H9 (cell line): ENCODE measurements around the gene SH3TC2. TPM values are rescaled to one million over a fixed set of nuclear protein-coding genes. Genes with fewer than 3 reads are reported as not detected.

ENCODE experiments used
- DNase-seq: peaks from one replicate; pipeline ENCODE4 v3.0.0-alpha.2; 2017
- H2AFZ ChIP-seq: one replicate; pipeline ENCODE4 v1.6.1; 2013; ENCODE audit warnings: mild to moderate bottlenecking, low read length, control low read depth, moderate library complexity
- H2AK5ac ChIP-seq: 2 replicates; pipeline ENCODE4 v1.6.1; 2013; ENCODE audit warnings: low read length, control low read depth, mixed read lengths; ENCODE audit not compliant: insufficient read length
- H2BK120ac ChIP-seq: one replicate; pipeline ENCODE4 v1.6.1; 2013; ENCODE audit warnings: low read depth, mild to moderate bottlenecking, low read length, control low read depth, inconsistent platforms; ENCODE audit not compliant: poor library complexity, severe bottlenecking
- H2BK12ac ChIP-seq: 2 replicates; pipeline ENCODE4 v1.6.1; 2013; ENCODE audit warnings: low read length, control low read depth, mixed read lengths, low read depth; ENCODE audit not compliant: insufficient read length
- H2BK15ac ChIP-seq: 2 replicates; pipeline ENCODE4 v1.6.1; 2013; ENCODE audit warnings: low read depth, low read length, control low read depth
- H2BK20ac ChIP-seq: one replicate; pipeline ENCODE4 v1.6.1; 2013; ENCODE audit warnings: low read depth, mild to moderate bottlenecking, low read length, control low read depth, inconsistent platforms; ENCODE audit not compliant: poor library complexity, severe bottlenecking
- H2BK5ac ChIP-seq: 2 replicates; pipeline ENCODE4 v1.6.1; 2013; ENCODE audit warnings: low read length, control low read depth, mixed read lengths; ENCODE audit not compliant: insufficient read length
- H3K14ac ChIP-seq: 2 replicates; pipeline ENCODE4 v1.6.1; 2013; ENCODE audit warnings: low read length, control low read depth; ENCODE audit not compliant: insufficient read depth
- H3K18ac ChIP-seq: 2 replicates; pipeline ENCODE4 v1.6.1; 2013; ENCODE audit warnings: low read depth, mild to moderate bottlenecking, mixed read lengths, low read length, control low read depth; ENCODE audit not compliant: insufficient read length
- H3K23ac ChIP-seq: 2 replicates; pipeline ENCODE4 v1.6.1; 2013; ENCODE audit warnings: low read length, control low read depth, mixed read lengths, low read depth; ENCODE audit not compliant: insufficient read length
- H3K23me2 ChIP-seq: 2 replicates; pipeline ENCODE4 v1.6.1; 2013; ENCODE audit warnings: low read depth, mild to moderate bottlenecking, mixed read lengths, low read length, control low read depth; ENCODE audit not compliant: insufficient read length, poor library complexity, severe bottlenecking
- H3K27ac ChIP-seq: 2 replicates; pipeline ENCODE4 v1.5.1; 2013; ENCODE audit warnings: low read length, control low read depth, mixed read lengths, low read depth; ENCODE audit not compliant: insufficient read length
- H3K27me3 ChIP-seq: 2 replicates; pipeline ENCODE4 v1.6.1; 2013; ENCODE audit warnings: low read length, control low read depth, inconsistent platforms; ENCODE audit not compliant: insufficient read depth
- H3K4ac ChIP-seq: 2 replicates; pipeline ENCODE4 v1.6.1; 2013; ENCODE audit warnings: low read depth, mild to moderate bottlenecking, control low read depth, inconsistent platforms, low read length, moderate library complexity
- H3K4me1 ChIP-seq: 2 replicates; pipeline ENCODE4 v1.6.1; 2013; ENCODE audit warnings: low read length, control low read depth, inconsistent platforms; ENCODE audit not compliant: insufficient read depth
- H3K4me2 ChIP-seq: 2 replicates; pipeline ENCODE4 v1.6.1; 2013; ENCODE audit warnings: low read length, control low read depth, mixed read lengths; ENCODE audit not compliant: insufficient read length, insufficient read depth
- H3K56ac ChIP-seq: 2 replicates; pipeline ENCODE4 v1.6.1; 2013; ENCODE audit warnings: low read depth, mild to moderate bottlenecking, mixed read lengths, low read length, control low read depth; ENCODE audit not compliant: insufficient read length
- H3K79me1 ChIP-seq: 2 replicates; pipeline ENCODE4 v1.6.1; 2013; ENCODE audit warnings: low read depth, mild to moderate bottlenecking, moderate library complexity, low read length, control low read depth, inconsistent platforms; ENCODE audit not compliant: insufficient read depth, poor library complexity, severe bottlenecking
- H3K79me2 ChIP-seq: 2 replicates; pipeline ENCODE4 v1.6.1; 2013; ENCODE audit warnings: low read length, control low read depth, inconsistent platforms; ENCODE audit not compliant: insufficient read depth
- H3K9ac ChIP-seq: 2 replicates; pipeline ENCODE4 v1.6.1; 2013; ENCODE audit warnings: low read length, control low read depth, mixed read lengths; ENCODE audit not compliant: insufficient read length; ENCODE audit errors: extremely low read depth
- H3K9me3 ChIP-seq: one replicate; pipeline ENCODE4 v1.6.1; 2013; ENCODE audit warnings: low read depth, low read length, inconsistent platforms; ENCODE audit not compliant: control insufficient read depth
- H3T11ph ChIP-seq: one replicate; pipeline ENCODE4 v1.6.1; 2013; ENCODE audit warnings: mild to moderate bottlenecking, low read length, control low read depth, inconsistent platforms
- H4K20me1 ChIP-seq: one replicate; pipeline ENCODE4 v1.6.1; 2013; ENCODE audit not compliant: control insufficient read depth, insufficient read length, insufficient read depth
- H4K5ac ChIP-seq: 2 replicates; pipeline ENCODE4 v1.6.1; 2013; ENCODE audit warnings: low read depth, mild to moderate bottlenecking, mixed read lengths, low read length, control low read depth; ENCODE audit not compliant: insufficient read length
- H4K8ac ChIP-seq: replicated peaks from 2 replicates; pipeline ENCODE4 v1.6.1; 2013; ENCODE audit warnings: low read length, control low read depth, mixed read lengths, low read depth; ENCODE audit not compliant: insufficient read length
- H4K91ac ChIP-seq: 2 replicates; pipeline ENCODE4 v1.6.1; 2013; ENCODE audit warnings: low read depth, mild to moderate bottlenecking, moderate library complexity, mixed read lengths, low read length, control low read depth; ENCODE audit not compliant: insufficient read length
- H3K27ac Mint-ChIP-seq, 3 experiments: 2 replicates in 2 of 3; 3 replicates in 1 of 3; pipeline ENCODE4 v1.8.0; 2020 to 2021; ENCODE audit warnings: mixed read lengths in 3 of 3, mild to moderate bottlenecking in 1 of 3, moderate library complexity in 1 of 3
- H3K27me3 Mint-ChIP-seq: 2 replicates; pipeline ENCODE4 v1.8.0; 2021; ENCODE audit warnings: low read depth, mild to moderate bottlenecking, moderate library complexity, mixed read lengths
- H3K36me3 Mint-ChIP-seq, 3 experiments: 2 replicates in 2 of 3; 3 replicates in 1 of 3; pipeline ENCODE4 v1.8.0; 2020 to 2021; ENCODE audit warnings: low read depth in 3 of 3, mixed read lengths in 3 of 3; ENCODE audit not compliant: insufficient read depth in 1 of 3
- H3K4me1 Mint-ChIP-seq, 2 experiments: 2 replicates each; pipeline ENCODE4 v1.8.0; 2020; ENCODE audit warnings: mixed read lengths in 2 of 2
- H3K4me3 Mint-ChIP-seq, 2 experiments: 2 replicates in 1 of 2; 3 replicates in 1 of 2; pipeline ENCODE4 v1.8.0; 2020 to 2021; ENCODE audit warnings: mild to moderate bottlenecking in 2 of 2, mixed read lengths in 2 of 2, moderate library complexity in 1 of 2
- H3K9me3 Mint-ChIP-seq, 2 experiments: 2 replicates in 1 of 2; 3 replicates in 1 of 2; pipeline ENCODE4 v1.8.0; 2020; ENCODE audit warnings: mild to moderate bottlenecking in 2 of 2, mixed read lengths in 2 of 2, moderate library complexity in 1 of 2
- WGBS: extraction: QIAGEN DNeasy Blood & Tissue Kit; methylation state at CpG from one replicate; pipeline ENCODE4 v1.1.7; 2013; ENCODE audit warnings: missing lambda C conversion rate, low lambda C conversion rate, mixed read lengths; ENCODE audit not compliant: insufficient read length; ENCODE audit errors: extremely low coverage; 5-methylcytosine and 5-hydroxymethylcytosine counted together
- total RNA-seq: library from RNA; stranded (reverse); gene quantifications from 2 replicates; pipeline ENCODE4 v1.2.1, GENCODE V29; 2021
- TF ChIP-seq, protein P1 (sequence below): fragments of 200-600 bp; sonication (generic); conservative IDR thresholded peaks from 3 replicates; pipeline ENCODE4 v1.8.0; 2021; ENCODE audit warnings: antibody characterized with exemption, mild to moderate bottlenecking

SH3TC2 gene
- total RNA-seq, 1 experiment from 2014 or later, result not detected

DNA sequence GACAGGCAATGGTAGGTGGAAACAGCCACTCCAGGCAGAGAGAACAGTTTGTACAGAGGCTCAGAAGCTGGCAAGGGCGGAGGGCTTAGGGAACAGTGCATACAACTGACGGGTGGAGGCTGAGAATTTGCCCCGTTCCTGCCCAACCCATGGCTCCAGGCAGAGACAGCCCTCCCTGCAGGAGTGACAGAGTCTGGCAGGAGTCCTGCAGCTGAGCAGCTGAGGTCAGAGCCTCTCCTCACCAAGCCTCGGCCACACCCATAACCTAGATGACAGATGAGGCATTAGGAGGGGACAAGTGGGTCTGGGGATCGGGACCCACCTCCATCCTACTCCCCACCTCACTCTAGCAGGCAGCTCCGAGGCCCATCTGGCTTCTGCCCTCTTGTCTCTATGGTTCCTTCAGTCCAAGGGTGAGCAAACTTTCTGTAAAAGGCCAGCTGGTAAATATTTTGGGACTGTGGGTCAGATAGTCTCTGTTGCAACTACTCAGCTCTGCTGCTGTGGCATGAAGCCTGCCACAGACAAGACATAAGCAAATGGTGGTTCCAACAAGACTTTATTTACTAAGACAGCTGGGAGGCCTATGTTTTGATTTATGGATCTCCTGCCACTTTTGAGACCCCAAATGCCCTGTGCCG, 83.7 kb downstream of the SH3TC2 start:
- Mint-ChIP-seq H3K27me3 (no peaks in the 10 kb centered on the region), H3K36me3 (no peaks in the 10 kb centered on the region; a peak in 1 of 7 replicates), H3K9me3 (no peaks in the 10 kb centered on the region), H3K4me3 (no peak overlapping the region), H3K27ac (no peak overlapping the region), H3K4me1 (peaks cover 34 to 43% of the 10 kb centered on the region in 2 experiments)
- no peak overlapping the region for H3K9ac ChIP-seq
- peaks cover 11% of the 10 kb centered on the region for H3K4me1 ChIP-seq
- no peak for DNase-seq
- no peak overlapping the region for H2BK12ac ChIP-seq
- H3K23ac ChIP-seq, result no peak overlapping the region
- H3T11ph ChIP-seq, result no peak overlapping the region
- no peak overlapping the region for H2AFZ ChIP-seq
- TF ChIP-seq, protein P1, sequence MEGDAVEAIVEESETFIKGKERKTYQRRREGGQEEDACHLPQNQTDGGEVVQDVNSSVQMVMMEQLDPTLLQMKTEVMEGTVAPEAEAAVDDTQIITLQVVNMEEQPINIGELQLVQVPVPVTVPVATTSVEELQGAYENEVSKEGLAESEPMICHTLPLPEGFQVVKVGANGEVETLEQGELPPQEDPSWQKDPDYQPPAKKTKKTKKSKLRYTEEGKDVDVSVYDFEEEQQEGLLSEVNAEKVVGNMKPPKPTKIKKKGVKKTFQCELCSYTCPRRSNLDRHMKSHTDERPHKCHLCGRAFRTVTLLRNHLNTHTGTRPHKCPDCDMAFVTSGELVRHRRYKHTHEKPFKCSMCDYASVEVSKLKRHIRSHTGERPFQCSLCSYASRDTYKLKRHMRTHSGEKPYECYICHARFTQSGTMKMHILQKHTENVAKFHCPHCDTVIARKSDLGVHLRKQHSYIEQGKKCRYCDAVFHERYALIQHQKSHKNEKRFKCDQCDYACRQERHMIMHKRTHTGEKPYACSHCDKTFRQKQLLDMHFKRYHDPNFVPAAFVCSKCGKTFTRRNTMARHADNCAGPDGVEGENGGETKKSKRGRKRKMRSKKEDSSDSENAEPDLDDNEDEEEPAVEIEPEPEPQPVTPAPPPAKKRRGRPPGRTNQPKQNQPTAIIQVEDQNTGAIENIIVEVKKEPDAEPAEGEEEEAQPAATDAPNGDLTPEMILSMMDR, result no peak
- H3K9me3 ChIP-seq, result no peaks in the 10 kb centered on the region
- no peak overlapping the region for H2BK120ac ChIP-seq
- H2BK5ac ChIP-seq, result no peak overlapping the region
- H3K14ac ChIP-seq, result no peak overlapping the region; the same call in 1 of the 2 replicates
- H3K27ac ChIP-seq, result no peak overlapping the region
- H4K20me1 ChIP-seq, result no peaks in the 10 kb centered on the region
- no peak overlapping the region for H3K4ac ChIP-seq
- no peak overlapping the region for H3K18ac ChIP-seq
- no peak overlapping the region for H4K8ac ChIP-seq
- H2AK5ac ChIP-seq, result no peak overlapping the region
- H4K91ac ChIP-seq, result no peak overlapping the region
- no peaks in the 10 kb centered on the region for H3K23me2 ChIP-seq
- no peak overlapping the region for H2BK15ac ChIP-seq
- no peak overlapping the region for H4K5ac ChIP-seq
- H3K4me2 ChIP-seq, result no peak overlapping the region
- H3K79me2 ChIP-seq, result no peaks in the 10 kb centered on the region
- no peak overlapping the region for H3K56ac ChIP-seq
- no CpG with 5 or more reads among the region's 7 CpGs for WGBS
- H3K27me3 ChIP-seq, result no peaks in the 10 kb centered on the region
- no peaks in the 10 kb centered on the region for H3K79me1 ChIP-seq
- no peak overlapping the region for H2BK20ac ChIP-seq
